Coronary artery (tissue), 2 donors: ENCODE measurements around the gene ZNF575.
"Not testable (repeated sequence)": the region's sequence is repeated elsewhere in the genome, so short reads cannot be mapped to it uniquely, and the experiment has no call there.

Experiments
- DNase-seq: peaks from one replicate; pipeline ENCODE4 v3.0.0-alpha.2; 2017; ENCODE audit warnings: low spot score
- H3K27ac ChIP-seq, 2 donors: fragments of 200-600 bp; sonication (generic); one replicate each; pipeline ENCODE4 v1.5.1; 2016 to 2019
- H3K4me3 ChIP-seq: fragments of 200-600 bp; sonication (generic); 2 replicates; pipeline ENCODE4 v1.5.1; 2016; ENCODE audit warnings: mild to moderate bottlenecking, moderate library complexity
- CTCF ChIP-seq: fragments of 200-600 bp; sonication (generic); IDR thresholded peaks from one replicate; pipeline ENCODE4 v1.5.1; 2019; ENCODE audit warnings: antibody characterized with exemption

The ZNF575 gene

GRCh38 chr19:43545276-43545675, 12.3 kb downstream of the ZNF575 start:
- no peak for TF ChIP-seq CTCF
- DNase-seq, result no peak
- H3K27ac ChIP-seq, result no peak overlapping the region
- H3K4me3 ChIP-seq, result no peak overlapping the region

GRCh38 chr19:43545981-43546380, 13.0 kb downstream of the ZNF575 start:
- DNase-seq, result no peak
- TF ChIP-seq CTCF, result no peak
- Histone ChIP-seq H3K27ac (no peak overlapping the region), H3K4me3 (no peak overlapping the region)

GRCh38 chr19:43546581-43546980, 13.6 kb downstream of the ZNF575 start:
- no peak for TF ChIP-seq CTCF
- no peak for DNase-seq
- Histone ChIP-seq H3K27ac (no peak overlapping the region), H3K4me3 (no peak overlapping the region)

- DNase-seq, H3K4me3 ChIP-seq, H3K27ac ChIP-seq: not testable (repeated sequence)
These were observed 14.9 kb downstream of the ZNF575 start for GRCh38 chr19:43547926-43548325.

- DNase-seq, result no peak
- H3K4me3 ChIP-seq, result no peak overlapping the region
- no peak overlapping the region for H3K27ac ChIP-seq
- TF ChIP-seq CTCF, result no peak
These were observed 15.7 kb downstream of the ZNF575 start for GRCh38 chr19:43548706-43549105.

- no peak for DNase-seq
- H3K4me3 ChIP-seq, result no peak overlapping the region
- TF ChIP-seq CTCF, result no peak
- H3K27ac ChIP-seq, result no peak overlapping the region
These were observed 18.6 kb downstream of the ZNF575 start for GRCh38 chr19:43551399-43552197.

- no peak for TF ChIP-seq CTCF
- Histone ChIP-seq H3K4me3 (no peak overlapping the region), H3K27ac (no peak overlapping the region)
- no peak for DNase-seq
These were observed 19.1 kb downstream of the ZNF575 start for GRCh38 chr19:43552198-43552450.
